Skeletal muscle cell (primary cell): ENCODE data around the gene KLHL1.

Experiments
- DNase-seq: peaks from one replicate; pipeline ENCODE4 v3.0.0-alpha.2; 2010; ENCODE audit warnings: low read depth
- H3K4me3 ChIP-seq: 2 replicates; pipeline ENCODE4 v1.5.1; 2011; ENCODE audit warnings: low read depth, mild to moderate bottlenecking, control low read depth, low read length, moderate library complexity

The KLHL1 gene

GRCh38 chr13:69721631-69722030 is 386.6 kb downstream of the KLHL1 start:
- H3K4me3 ChIP-seq, result no peak overlapping the region
- no peak for DNase-seq

DNA sequence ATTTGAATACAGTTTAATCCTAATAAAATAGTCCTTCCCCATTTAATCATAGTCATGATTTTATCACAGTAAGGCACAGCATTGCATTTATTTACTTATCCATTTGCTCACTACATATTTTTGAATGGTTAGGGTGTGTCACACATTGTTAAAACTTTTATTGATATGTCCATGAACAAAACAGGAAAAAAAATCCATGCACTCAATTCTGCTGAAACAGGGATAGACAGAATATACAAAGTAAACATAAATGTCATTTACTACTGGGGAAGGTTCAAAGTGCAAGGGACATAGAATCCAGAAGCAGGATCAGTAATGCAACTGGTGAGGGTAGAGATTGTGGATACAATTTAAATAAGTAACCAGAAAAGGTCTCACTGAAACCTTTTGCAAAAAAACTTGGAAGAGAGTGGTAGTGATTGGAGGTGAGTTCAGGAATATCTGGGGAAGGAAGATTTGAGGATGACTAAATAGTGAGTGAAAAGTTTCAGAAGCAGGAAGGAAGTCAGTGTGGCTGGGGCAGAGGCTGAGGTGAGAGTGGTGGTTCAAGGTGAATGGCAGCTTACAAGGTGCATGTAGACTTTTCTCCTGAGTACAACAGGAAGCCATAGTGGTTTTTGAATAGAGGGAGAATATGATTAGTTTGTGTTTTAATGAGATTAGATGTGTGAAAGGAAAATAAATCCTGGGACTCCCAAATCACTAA is 387.8 kb downstream of the KLHL1 start:
- H3K4me3 ChIP-seq, result no peak overlapping the region
- DNase-seq, result no peak

DNA sequence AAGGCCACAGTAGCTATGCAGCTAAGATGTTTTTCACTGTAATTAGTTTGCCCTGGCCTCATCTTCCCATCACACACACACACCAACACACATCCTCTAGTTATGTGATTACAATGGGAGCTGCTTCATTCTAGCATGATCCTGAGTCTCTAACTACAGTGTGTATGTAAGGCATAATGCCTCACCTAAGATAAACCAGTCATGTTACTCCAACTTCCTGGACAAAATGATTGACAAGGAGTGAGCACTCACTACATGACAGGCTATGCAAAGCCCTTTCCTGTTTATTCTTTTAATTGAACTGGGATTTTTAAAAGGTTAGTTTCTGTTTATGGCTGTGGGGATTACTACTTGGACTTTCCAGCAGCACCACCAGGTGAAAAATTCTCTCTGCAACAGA is 401.4 kb downstream of the KLHL1 start:
- DNase-seq, result no peak
- no peak overlapping the region for H3K4me3 ChIP-seq

DNA sequence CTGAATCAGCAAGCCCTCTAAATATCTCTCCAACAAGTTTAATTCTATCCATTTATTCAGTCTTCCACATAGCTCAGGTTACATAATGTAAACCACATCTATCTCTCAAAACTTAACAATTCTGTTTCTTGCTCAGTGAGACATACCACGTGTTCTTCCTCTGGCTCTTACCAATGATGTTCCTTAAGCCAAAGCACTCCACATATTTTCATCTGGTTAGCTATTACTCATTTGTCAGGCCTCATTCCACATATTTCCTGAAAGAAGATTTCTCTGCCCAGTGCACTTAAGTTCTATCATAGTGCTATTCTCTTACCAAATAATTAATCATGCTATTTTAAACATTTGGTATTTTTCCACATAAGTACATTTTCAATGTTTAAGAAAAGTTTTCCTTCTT is 403.9 kb downstream of the KLHL1 start:
- no peak overlapping the region for H3K4me3 ChIP-seq
- no peak for DNase-seq

DNA sequence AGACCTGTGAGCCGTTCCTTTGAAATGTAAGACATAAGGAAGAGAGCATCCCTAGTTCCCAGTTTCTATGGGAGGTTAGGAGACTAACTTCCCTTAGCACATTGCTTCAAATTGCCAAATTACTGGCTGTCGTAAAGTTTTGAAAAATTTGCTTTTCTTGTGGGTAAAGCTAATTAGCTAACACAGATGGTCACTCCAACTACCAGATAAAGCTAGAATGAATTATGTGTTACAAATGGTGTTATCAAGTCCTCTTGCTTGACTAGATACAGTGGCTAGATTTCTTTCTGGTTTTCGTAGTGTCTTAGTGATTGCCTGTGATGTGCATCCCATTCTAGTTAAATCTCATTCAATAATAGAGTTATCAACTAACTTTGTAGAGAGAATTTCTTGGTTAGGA is 417.3 kb downstream of the KLHL1 start:
- DNase-seq, result no peak

GRCh38 chr13:69683921-69684686 is 424.1 kb downstream of the KLHL1 start:
- DNase-seq, result no peak
- no peak overlapping the region for H3K4me3 ChIP-seq

More for the DNA sequence above, 417.3 kb downstream of the KLHL1 start:
- no peak overlapping the region for H3K4me3 ChIP-seq

GRCh38 chr13:69681722-69682121 is 426.5 kb downstream of the KLHL1 start:
- no peak overlapping the region for H3K4me3 ChIP-seq
- DNase-seq, result no peak

- H3K4me3 ChIP-seq, result no peak overlapping the region
- DNase-seq, result no peak
Measured at GRCh38 chr13:69677343-69677742, 430.9 kb downstream of the KLHL1 start.

GRCh38 chr13:69676286-69676685 is 432.0 kb downstream of the KLHL1 start:
- DNase-seq, result no peak
- no peak overlapping the region for H3K4me3 ChIP-seq

GRCh38 chr13:69660155-69660554 is 448.1 kb downstream of the KLHL1 start:
- no peak overlapping the region for H3K4me3 ChIP-seq
- DNase-seq, result no peak

- no peak for DNase-seq
- no peak overlapping the region for H3K4me3 ChIP-seq
Measured at GRCh38 chr13:69657676-69658075, 450.6 kb downstream of the KLHL1 start.

DNA sequence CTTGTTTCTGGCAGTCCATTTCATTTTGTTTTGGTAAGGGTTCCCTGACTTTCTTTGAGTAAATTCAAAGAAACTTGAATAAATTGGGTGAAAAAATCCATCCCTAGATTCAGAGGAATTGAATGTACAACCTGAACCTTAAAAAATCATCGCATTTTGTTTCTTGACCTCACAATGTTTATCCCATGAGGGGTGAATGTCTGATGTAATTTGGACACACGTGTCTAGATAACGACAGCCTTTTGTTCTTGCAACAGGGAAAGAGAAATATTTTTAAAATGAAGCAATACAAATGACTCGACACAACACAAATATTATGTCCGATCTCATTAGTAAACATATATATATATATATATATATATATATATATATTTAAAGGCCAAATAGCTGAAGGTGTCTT is 453.9 kb downstream of the KLHL1 start:
- no peak for DNase-seq
- no peak overlapping the region for H3K4me3 ChIP-seq
